HG03469 (cell line): ENCODE measurements around the gene PDE4D.
"Not testable (repeated sequence)": the region's sequence is repeated elsewhere in the genome, so short reads cannot be mapped to it uniquely, and the experiment has no call there.

Source experiments
- ATAC-seq: cut with Tn5 transposase; IDR thresholded peaks from one replicate; pipeline ENCODE4 v1.9.1; 2021; ENCODE audit warnings: mild to moderate bottlenecking, moderate library complexity, moderate number of reproducible peaks; ENCODE audit not compliant: unreplicated experiment

Gene PDE4D

DNA sequence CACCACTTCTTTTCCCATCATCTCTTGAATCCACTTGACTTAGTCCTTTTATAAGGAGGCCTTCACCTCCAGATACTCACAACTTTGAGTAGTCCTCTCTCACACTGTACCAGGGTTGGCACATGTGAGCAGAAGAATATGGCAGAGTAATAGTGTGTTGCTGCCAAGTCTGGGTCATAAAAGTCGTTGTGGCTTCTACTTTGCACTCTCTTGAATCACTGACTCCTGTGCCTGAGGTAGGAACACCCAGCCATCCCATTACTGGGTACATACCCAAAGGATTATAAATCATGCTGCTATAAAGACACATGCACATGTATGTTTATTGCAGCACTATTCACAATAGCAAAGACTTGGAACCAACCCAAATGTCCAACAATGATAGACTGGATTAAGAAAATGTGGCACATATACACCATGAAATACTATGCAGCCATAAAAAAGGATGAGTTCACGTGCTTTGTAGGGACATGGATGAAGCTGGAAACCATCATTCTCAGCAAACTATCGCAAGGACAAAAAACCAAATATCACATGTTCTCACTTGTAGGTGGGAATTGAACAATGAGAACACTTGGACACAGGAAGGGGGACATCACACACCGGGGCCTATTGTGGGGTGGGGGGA, 145.4 kb downstream of the PDE4D start:
- ATAC-seq, result not testable (repeated sequence)

- no peak for ATAC-seq
Measured at GRCh38 chr5:59746241-59746765, 147.2 kb downstream of the PDE4D start.

DNA sequence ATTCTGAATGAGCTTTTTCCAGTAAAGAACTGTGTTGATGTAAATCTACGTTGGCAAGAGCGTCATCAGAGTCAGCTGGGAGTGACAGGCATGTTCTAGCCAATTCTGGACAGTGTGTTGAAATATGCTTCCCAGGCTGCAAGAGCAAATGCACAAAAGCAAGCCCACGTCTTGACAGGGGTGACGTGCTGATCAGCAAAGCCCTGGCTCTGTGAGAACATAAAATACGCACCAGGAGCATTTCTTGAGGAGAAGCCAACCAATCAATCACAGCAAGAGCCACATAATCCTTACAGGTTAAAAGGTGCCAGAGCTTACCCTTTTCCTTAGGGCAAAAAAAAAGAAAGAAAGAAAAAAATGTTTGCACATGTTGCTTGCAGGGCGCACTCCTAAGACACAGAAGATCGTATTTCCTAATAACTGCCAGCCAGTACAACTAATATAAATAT, 148.1 kb downstream of the PDE4D start:
- ATAC-seq, result no peak

GRCh38 chr5:59744531-59744992, 149.0 kb downstream of the PDE4D start:
- no peak for ATAC-seq

DNA sequence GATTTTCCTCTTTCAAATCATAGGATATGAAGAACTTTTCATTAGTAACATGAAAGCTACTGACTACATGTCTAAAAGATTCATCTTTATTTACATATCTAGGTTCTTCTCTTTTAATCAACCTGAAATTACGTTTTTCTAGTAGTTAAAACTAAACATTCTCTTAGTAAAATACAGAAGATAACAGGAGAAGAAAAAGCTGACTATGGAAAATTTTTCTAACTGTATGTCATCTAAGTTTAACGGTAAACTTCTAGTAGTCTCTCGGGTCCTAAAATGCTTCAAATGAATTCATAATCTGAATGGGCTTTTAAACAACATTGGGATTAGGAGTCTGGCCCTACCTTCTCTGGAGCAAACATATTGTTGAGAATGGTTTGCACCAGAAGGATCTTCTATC, 151.9 kb downstream of the PDE4D start:
- no peak for ATAC-seq

- no peak for ATAC-seq
Measured at GRCh38 chr5:59738024-59738423, 155.5 kb downstream of the PDE4D start.

GRCh38 chr5:59732806-59733205, 160.7 kb downstream of the PDE4D start:
- no peak for ATAC-seq

- ATAC-seq, result no peak
Measured at GRCh38 chr5:59732301-59732700, 161.2 kb downstream of the PDE4D start.

GRCh38 chr5:59731809-59732208, 161.7 kb downstream of the PDE4D start:
- ATAC-seq, result no peak

- no peak for ATAC-seq
Measured at GRCh38 chr5:59729820-59730219, 163.7 kb downstream of the PDE4D start.

DNA sequence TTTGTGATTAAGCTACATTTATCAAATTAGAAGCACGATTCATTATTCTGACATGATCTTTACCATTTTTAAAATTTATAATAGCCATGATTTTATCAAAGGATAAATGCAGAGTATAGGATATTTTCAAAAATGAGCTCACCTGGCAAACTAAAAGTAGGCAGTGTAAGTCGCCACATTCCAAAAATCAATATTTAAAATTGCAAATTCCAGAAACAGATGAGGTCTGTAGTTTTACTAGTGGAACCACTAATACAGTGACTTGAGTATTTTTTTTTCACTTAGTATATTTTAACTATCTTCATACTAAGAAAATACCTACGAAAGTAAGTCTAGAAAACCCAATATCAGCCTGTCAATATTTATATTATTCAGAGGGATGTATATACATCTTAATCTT, 164.2 kb downstream of the PDE4D start:
- ATAC-seq, result no peak

DNA sequence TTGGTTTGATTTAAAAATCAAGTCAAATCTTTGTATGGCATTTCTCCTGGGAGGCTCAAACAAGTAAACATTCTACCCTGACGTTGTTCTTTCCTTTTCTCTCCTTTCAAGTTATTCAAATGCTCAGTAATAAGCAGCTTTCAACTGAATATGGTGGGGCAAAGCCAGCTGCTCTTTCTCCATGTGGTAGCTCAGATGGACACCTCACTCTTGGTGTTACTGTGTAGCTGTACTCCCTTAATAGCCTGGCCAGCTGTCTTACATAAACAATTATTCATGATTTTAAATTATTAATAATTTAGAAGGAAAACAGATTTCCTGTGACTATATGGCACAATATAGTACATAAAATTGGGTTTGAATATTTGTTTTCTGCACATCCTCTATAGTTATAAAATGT, 165.2 kb downstream of the PDE4D start:
- no peak for ATAC-seq

DNA sequence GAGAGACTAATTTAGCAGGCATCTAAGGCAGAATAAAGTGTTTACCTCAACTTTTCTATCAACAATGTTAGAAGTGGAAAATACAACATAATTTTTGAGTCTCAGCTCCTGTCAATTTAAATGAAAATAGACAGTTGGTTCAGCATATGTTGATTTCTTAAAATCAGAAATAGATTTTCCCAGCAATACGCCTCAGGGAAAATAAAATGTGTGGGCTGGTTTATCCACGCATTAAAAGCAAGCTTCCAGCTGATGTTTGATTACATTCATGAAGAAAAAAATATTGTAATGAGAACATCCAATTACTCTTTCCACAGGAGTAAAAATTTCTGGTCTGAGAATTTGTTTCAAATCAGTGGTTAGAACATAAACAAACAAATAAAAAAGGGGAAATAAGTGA, 166.3 kb downstream of the PDE4D start:
- ATAC-seq, result no peak

DNA sequence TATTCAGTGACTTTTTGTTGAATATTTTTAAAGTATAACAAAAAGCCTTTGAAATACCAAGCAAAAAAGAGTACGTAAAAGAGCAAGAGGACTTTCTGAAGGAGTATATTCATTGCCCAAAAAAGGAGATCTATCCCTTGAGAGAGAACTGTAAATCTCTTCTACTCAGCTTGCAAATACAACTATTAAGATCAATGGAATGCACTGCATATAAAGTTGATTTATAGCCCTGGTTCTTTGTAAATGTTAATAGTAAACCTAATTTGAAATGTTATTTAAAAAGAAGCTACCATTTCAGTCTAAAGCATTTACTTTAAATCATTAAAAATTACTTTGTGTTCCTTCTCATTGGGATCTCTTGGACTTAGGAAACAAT, 168.1 kb downstream of the PDE4D start:
- no peak for ATAC-seq

GRCh38 chr5:59724482-59725391, 168.8 kb downstream of the PDE4D start:
- no peak for ATAC-seq

GRCh38 chr5:59722874-59723273, 170.7 kb downstream of the PDE4D start:
- ATAC-seq, result no peak

- no peak for ATAC-seq
Measured at GRCh38 chr5:59721741-59722140, 171.8 kb downstream of the PDE4D start.

- ATAC-seq, result no peak
Measured at GRCh38 chr5:59720063-59720462, 173.5 kb downstream of the PDE4D start.

DNA sequence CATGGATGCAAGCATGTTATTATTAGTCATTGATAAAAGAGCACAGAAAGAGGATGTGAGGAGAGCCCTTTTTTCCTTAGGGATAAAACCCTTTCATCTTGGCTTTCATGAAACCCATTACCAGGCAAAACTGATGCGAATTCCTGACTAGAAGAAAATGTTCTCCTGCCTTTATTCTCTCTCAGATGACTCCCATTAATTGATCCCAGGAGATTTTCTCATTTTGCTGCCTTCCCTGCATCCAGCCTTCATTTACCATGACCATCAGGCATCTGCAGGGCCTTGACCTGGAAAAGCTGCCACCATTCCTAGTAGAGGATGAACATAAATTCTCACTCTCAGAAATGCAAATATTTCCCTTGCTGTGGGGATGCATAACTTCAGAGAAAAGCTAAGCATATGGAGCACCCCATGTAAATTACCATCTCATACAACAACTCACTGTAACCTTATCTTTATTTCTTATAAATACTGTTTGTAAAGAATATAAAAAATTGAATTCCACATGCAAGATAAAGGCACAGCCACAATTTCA, 176.5 kb downstream of the PDE4D start:
- no peak for ATAC-seq

- ATAC-seq, result no peak
Measured at GRCh38 chr5:59716029-59716428, 177.5 kb downstream of the PDE4D start.

- ATAC-seq, result no peak
Measured at GRCh38 chr5:59715228-59715627, 178.3 kb downstream of the PDE4D start.

GRCh38 chr5:59713498-59713844, 180.1 kb downstream of the PDE4D start:
- no peak for ATAC-seq
